Right cardiac atrium (tissue), 5 donors: ENCODE measurements around the gene STARD10. TPM values are rescaled to one million over a fixed set of nuclear protein-coding genes. Genes with fewer than 3 reads are reported as not detected.

Source experiments
- ATAC-seq, 2 donors: fragments of 200-7000 bp; cut with Tn5 transposase; one replicate each; pipeline versions ENCODE4 v1.8.0 to v1.9.1; 2020; ENCODE audit warnings: moderate library complexity in 2 of 2, mild to moderate bottlenecking in 1 of 2
- DNase-seq, 3 donors: peaks; one replicate each; pipeline ENCODE4 v3.0.0-alpha.2; 2020
- H3K27ac ChIP-seq: one replicate; pipeline ENCODE4 v1.5.1; 2013; ENCODE audit warnings: mild to moderate bottlenecking, low read length, control low read depth, moderate library complexity
- H3K27me3 ChIP-seq: one replicate; pipeline ENCODE4 v1.6.1; 2013; ENCODE audit not compliant: control insufficient read depth, insufficient read depth
- H3K4me1 ChIP-seq: one replicate; pipeline ENCODE4 v1.6.1; 2013; ENCODE audit warnings: low read length; ENCODE audit not compliant: control insufficient read depth, insufficient read depth
- H3K4me3 ChIP-seq: one replicate; pipeline ENCODE4 v1.5.1; 2013; ENCODE audit warnings: low read length, control low read depth
- H3K9me3 ChIP-seq: one replicate; pipeline ENCODE4 v1.6.1; 2013; ENCODE audit warnings: low read length; ENCODE audit not compliant: control insufficient read depth
- WGBS: extraction: QIAGEN DNeasy Blood & Tissue Kit; methylation state at CpG from one replicate; pipeline ENCODE4 v1.1.7; 2013; 5-methylcytosine and 5-hydroxymethylcytosine counted together
- intact Hi-C, 4 donors: fragments of 100-400 bp; cut with DNase I; formaldehyde crosslinking; loops; one replicate each; pipeline versions ENCODE4 v1.11.0 to v1.14.0; 2022 to 2023
- polyA plus RNA-seq: library from polyadenylated mRNA; stranded (reverse); fragments of 200-250 nt; gene quantifications from one replicate; pipeline ENCODE4 v1.2.3, GENCODE V29; 2013
- total RNA-seq, 4 donors: library from RNA; stranded (reverse); fragmentation: NEBNext Ultra II Directional; extraction: Animal tissue kit (Norgen Biotek cat#: 25700); gene quantifications; one replicate each; pipeline ENCODE4 v1.2.1, GENCODE V29; 2021
- donor health status: healthy with polysubstance abuse.
- donor health status: DM: no; HTN: yes; CAD: no.
- donor health status: DM: no; HTN: no; CAD: no.
- donor health status: DM: no; HTN: yes; CAD: no; lungs with severe emphysema.
- donor health status: DM: yes; HTN: yes; CAD: no.

The STARD10 gene
- total and polyA plus RNA-seq, 5 donors, result 88.9 to 228 (median 122) TPM

DNA sequence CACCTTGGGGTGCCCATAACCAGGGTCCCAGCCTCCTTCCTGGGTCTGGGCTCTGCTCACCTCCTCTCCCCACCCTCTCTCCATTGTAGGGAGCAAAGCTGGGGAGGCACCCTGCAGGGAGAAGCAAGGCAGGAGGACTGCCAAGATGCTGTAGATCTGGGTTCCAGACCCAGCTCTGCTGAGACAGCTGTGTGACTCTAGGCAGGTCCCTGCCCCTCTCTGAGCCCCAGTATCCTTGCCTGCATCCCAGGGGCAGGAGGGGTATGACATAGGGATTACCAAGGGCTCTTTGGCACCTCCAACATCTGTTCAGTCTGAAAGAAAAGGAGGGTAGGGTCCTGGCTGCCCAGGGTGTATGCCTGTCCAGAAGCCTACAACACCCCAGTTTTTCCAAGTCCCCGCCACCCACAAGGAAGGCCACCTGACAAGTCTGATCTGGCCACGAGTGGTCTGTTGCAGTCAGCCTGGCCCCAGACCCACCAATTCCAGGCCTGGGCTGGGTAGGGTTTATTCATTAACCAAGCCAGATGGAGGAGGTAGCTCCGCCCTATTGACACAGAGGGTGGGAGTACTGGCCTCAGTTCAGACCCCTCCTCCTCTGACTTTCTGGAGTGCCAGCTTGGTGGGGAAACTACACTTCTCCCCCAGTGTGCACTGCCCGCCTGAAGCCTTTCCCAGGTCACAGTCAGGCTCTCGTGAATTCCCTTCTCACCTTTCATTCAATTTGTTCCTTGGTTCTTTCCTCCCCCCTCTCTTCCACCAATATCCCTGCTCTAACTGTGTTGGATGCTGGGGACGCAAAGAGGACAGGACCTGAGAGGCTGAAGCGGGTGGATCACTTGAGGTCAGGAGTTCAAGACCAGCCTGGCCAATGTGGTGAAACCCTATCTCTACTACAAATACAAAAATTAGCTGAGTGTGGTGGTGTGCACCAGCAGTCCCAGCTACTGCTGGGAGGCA, 15.0 kb downstream of the STARD10 start:
- DNase-seq, result peak in 1 of 3 donors; percentile 16
- H3K4me3 ChIP-seq, result no peak overlapping the region
- peaks cover 11% of the 10 kb centered on the region for H3K4me1 ChIP-seq
- H3K9me3 ChIP-seq, result no peaks in the 10 kb centered on the region
- H3K27me3 ChIP-seq, result no peaks in the 10 kb centered on the region
- 94% methylated on average over 7 of the region's 7 CpGs for WGBS
- no peak overlapping the region for H3K27ac ChIP-seq
- ATAC-seq, result no peak
- intact Hi-C loops, result no loop called here

- Histone ChIP-seq H3K4me1 (peaks cover 16% of the 10 kb centered on the region), H3K27ac (peak overlapping the region; percentile 47), H3K9me3 (no peaks in the 10 kb centered on the region), H3K27me3 (no peaks in the 10 kb centered on the region), H3K4me3 (no peak overlapping the region)
- intact Hi-C loops, result no loop called here
- DNase-seq (peak in 1 of 3 donors; percentile 26), ATAC-seq (no peak)
- 73% methylated on average over 5 of the region's 5 CpGs for WGBS
Observed at GRCh38 chr11:72777755-72778278, 16.0 kb downstream of the STARD10 start.

- H3K27me3 ChIP-seq, result no peaks in the 10 kb centered on the region
- no peaks in the 10 kb centered on the region for H3K9me3 ChIP-seq
- DNase-seq (peak in 1 of 3 donors; percentile 70), ATAC-seq (peak; percentile 9 to 23)
- H3K27ac ChIP-seq, result peak overlapping the region; percentile 47
- 63% methylated on average over 7 of the region's 7 CpGs for WGBS
- no peak overlapping the region for H3K4me3 ChIP-seq
- H3K4me1 ChIP-seq, result peaks cover 20% of the 10 kb centered on the region
- intact Hi-C loops, result no loop called here
Observed at GRCh38 chr11:72776844-72777754, 16.7 kb downstream of the STARD10 start.

DNA sequence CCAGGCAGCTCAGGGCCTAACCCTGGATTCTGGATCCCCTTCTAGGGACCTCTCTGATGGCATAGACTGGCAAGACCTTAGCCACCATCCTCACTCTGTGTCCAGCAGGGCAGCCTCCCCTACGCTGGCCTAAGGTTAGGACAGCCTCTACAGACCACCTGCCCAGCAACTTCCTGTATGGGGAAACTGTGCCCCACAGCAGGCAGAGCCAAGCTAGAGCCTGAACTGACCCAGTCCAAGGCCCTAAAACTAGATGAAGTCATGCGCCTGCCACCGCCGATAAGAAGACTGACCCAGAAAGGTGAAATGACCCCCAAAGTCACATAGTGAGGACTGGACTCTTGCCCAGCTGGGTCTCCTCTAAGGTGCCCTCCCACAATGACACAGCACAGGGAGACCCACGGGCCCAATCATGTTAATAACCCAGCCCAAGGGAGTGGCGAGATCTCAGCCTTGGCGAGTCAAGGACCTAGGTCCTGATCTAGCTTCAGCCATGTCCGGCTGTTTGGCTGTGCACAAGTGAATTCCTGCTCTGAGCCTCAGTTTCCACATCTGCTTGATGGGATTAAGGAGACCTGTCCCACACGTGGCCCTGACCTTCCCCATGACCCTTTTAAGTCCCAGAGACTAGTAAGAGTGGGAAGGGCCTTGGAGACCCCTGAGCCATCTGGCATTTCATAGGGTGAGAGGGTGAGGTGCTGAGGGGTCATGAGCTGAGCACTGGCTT, 17.6 kb downstream of the STARD10 start:
- no peaks in the 10 kb centered on the region for H3K27me3 ChIP-seq
- intact Hi-C loops, result no loop called here
- H3K27ac ChIP-seq, result peak overlapping the region; percentile 6
- ATAC-seq, result no peak
- H3K4me3 ChIP-seq, result no peak overlapping the region
- 85% methylated on average over 9 of the region's 9 CpGs for WGBS
- DNase-seq, result peak in 1 of 3 donors; percentile 37
- peaks cover 23% of the 10 kb centered on the region for H3K4me1 ChIP-seq
- H3K9me3 ChIP-seq, result no peaks in the 10 kb centered on the region

- no peaks in the 10 kb centered on the region for H3K27me3 ChIP-seq
- H3K9me3 ChIP-seq, result no peaks in the 10 kb centered on the region
- H3K27ac ChIP-seq, result peak overlapping the region; percentile 6
- intact Hi-C loops, result no loop called here
- 95% methylated on average over 7 of the region's 7 CpGs for WGBS
- H3K4me1 ChIP-seq, result peaks cover 23% of the 10 kb centered on the region
- DNase-seq (peak in 1 of 3 donors; percentile 6), ATAC-seq (no peak)
- no peak overlapping the region for H3K4me3 ChIP-seq
Observed at GRCh38 chr11:72775288-72776110, 18.3 kb downstream of the STARD10 start.

DNA sequence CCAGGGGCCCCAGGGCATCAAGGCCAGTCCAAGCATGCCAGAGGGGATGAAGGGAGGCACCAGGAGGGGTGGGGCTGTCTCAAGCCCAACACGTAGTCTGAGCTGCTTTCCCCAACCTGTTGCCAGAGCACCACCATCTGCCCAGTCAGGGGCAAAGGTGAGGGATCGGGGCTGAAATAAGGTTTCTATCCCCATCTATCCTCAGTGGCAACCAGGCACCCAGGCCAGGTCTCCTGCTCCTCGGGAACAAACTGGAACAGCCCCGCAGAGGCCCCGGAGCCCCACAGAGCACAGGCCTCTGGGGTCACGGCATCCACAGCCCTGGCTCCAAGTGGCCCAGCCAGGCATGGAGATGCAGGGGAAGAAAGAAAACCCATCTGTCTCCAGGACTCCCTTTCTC, 19.3 kb downstream of the STARD10 start:
- no peaks in the 10 kb centered on the region for H3K27me3 ChIP-seq
- H3K27ac ChIP-seq, result no peak overlapping the region
- H3K9me3 ChIP-seq, result no peaks in the 10 kb centered on the region
- intact Hi-C loops, result no loop called here
- WGBS, result 80% methylated on average over 6 of the region's 6 CpGs
- no peak overlapping the region for H3K4me3 ChIP-seq
- no peak for ATAC-seq
- peaks cover 23% of the 10 kb centered on the region for H3K4me1 ChIP-seq
- no peak for DNase-seq

GRCh38 chr11:72773696-72774095, 20.2 kb downstream of the STARD10 start:
- 49% methylated on average over 6 of the region's 6 CpGs for WGBS
- Histone ChIP-seq H3K4me1 (peaks cover 23% of the 10 kb centered on the region), H3K27me3 (no peaks in the 10 kb centered on the region), H3K4me3 (no peak overlapping the region), H3K27ac (peak overlapping the region; percentile 53), H3K9me3 (no peaks in the 10 kb centered on the region)
- ATAC-seq (no peak), DNase-seq (no peak)
- intact Hi-C loops, result no loop called here

GRCh38 chr11:72773291-72773690, 20.6 kb downstream of the STARD10 start:
- 40% methylated on average over 5 of the region's 5 CpGs for WGBS
- Histone ChIP-seq H3K27ac (peak overlapping the region; percentile 65), H3K4me3 (no peak overlapping the region), H3K9me3 (no peaks in the 10 kb centered on the region), H3K27me3 (no peaks in the 10 kb centered on the region), H3K4me1 (peaks cover 23% of the 10 kb centered on the region)
- DNase-seq, result peak; percentile 59 to 78 (median 78)
- ATAC-seq, result peak; percentile 79 to 83
- intact Hi-C loops, result no loop called here

DNA sequence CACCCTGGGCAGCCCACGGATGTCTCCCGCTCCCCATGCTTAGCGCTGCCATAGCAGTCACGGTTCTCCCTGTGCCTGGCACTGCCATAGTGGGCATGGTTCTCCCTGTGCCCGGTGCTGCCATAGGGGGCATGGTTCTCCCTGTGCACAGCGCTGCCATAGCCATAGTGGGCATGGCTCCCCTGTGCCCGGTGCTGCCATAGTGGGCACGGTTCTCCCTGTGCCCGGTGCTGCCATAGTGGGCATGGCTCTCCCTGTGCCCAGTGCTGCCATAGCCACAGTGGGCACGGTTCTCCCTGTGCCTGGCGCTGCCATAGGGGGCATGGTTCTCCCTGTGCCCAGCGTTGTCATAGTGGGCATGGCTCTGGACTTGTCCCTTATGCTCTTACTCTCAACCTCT, 21.8 kb downstream of the STARD10 start:
- WGBS, result 91% methylated on average over 12 of the region's 12 CpGs
- ATAC-seq, result no peak
- no peak overlapping the region for H3K4me3 ChIP-seq
- H3K9me3 ChIP-seq, result no peaks in the 10 kb centered on the region
- peak in 1 of 3 donors; percentile 38 for DNase-seq
- peaks cover 19% of the 10 kb centered on the region for H3K4me1 ChIP-seq
- intact Hi-C loops, result no loop called here
- H3K27me3 ChIP-seq, result no peaks in the 10 kb centered on the region
- H3K27ac ChIP-seq, result no peak overlapping the region

DNA sequence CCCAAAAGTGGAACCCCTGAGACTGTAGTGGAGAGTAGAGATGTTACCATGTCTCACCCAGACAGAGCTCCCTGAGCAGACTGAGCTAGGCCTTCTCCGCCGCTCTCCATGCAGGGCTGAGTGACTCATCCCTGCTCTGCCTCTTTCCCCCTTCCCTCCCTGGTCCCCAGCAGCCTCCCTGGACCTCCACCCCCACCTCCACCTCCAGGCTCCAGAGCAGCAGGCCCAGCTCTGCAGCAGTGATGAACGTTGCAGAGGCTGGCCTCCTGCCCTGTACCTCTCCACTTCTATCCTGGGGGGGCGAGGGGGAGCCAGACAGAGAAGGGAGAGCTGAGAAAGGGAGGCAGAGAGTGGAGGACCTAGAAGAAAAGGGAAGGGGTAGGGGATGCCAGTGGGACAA, 22.3 kb downstream of the STARD10 start:
- Histone ChIP-seq H3K9me3 (no peaks in the 10 kb centered on the region), H3K4me3 (no peak overlapping the region), H3K4me1 (peaks cover 15% of the 10 kb centered on the region), H3K27me3 (no peaks in the 10 kb centered on the region), H3K27ac (no peak overlapping the region)
- intact Hi-C loops, result no loop called here
- ATAC-seq (no peak), DNase-seq (peak in 1 of 3 donors; percentile 8)
- 73% methylated on average over 4 of the region's 4 CpGs for WGBS
